C4-2B (cell line): Measurements from ENCODE around the gene FAM193A.

ENCODE experiments used
- ZFX ChIP-seq: fragments of 450-650 bp; IDR thresholded peaks from 2 replicates; pipeline ENCODE4 v1.6.1; 2017
- TF ChIP-seq, protein P1 (sequence below): fragments of 450-650 bp; conservative IDR thresholded peaks from 2 replicates; pipeline ENCODE4 v1.5.1; 2017; ENCODE audit warnings: mild to moderate bottlenecking

DNA sequence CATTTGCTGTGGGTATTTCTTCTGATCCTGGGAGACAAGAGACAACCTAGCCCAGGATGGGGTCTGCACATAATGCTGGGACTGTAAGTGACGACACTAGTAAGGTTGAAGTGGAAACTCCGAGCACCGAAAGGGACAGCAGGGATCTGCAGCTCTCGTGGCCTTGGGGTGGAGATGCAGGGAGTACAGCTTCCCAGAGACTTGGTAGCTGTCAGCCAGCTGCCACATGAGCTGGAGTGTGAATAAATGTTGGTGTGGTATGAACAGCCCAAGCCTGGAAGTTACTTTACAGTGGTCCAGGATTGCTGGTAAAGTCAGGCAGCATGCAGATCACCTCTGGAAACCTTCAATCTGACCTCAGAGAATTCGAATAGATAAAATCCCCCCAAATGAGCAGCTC, 97.6 kb downstream of the FAM193A start:
- TF ChIP-seq, protein P1, sequence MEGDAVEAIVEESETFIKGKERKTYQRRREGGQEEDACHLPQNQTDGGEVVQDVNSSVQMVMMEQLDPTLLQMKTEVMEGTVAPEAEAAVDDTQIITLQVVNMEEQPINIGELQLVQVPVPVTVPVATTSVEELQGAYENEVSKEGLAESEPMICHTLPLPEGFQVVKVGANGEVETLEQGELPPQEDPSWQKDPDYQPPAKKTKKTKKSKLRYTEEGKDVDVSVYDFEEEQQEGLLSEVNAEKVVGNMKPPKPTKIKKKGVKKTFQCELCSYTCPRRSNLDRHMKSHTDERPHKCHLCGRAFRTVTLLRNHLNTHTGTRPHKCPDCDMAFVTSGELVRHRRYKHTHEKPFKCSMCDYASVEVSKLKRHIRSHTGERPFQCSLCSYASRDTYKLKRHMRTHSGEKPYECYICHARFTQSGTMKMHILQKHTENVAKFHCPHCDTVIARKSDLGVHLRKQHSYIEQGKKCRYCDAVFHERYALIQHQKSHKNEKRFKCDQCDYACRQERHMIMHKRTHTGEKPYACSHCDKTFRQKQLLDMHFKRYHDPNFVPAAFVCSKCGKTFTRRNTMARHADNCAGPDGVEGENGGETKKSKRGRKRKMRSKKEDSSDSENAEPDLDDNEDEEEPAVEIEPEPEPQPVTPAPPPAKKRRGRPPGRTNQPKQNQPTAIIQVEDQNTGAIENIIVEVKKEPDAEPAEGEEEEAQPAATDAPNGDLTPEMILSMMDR = no peak
- TF ChIP-seq ZFX = no peak
